Measurements from ENCODE around the gene AHDC1.

DNA sequence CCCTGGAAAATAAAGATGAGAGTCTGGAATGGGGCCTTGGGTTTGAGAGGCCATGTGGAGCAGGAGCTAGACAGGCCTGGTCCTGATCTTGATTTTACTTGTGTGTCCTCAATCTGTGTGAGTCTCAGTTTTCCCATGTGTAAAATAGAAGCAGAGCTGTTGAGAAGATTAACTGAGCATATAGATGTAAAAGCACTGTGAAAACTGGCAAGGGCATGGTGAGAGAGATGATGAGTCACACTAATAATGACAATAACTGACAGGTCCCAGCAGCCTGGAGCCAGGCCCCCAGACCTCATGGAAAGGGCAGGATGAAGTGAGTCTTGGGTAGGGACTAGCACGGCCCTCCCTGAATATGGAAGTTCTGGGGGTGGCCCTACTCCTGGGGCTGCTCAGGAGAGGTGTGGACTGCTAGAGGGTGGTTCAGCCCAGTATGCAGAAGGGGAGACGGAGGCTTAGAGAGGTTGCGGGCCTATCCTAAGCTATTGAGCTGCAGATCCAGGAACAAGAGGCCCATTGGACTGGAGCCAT lies 2.8 kb upstream of the AHDC1 start:
- no peak for TF ChIP-seq CEBPB (IDR thresholded peaks at IDR 0.05)
- TF ChIP-seq YY1 (IDR thresholded peaks at IDR 0.05; ENCODE audit: low read depth), result no peak

Data from Ishikawa (cell line).